Ovary (tissue), 9 donors: ENCODE results near the gene SULT4A1. TPM values are rescaled to one million over a fixed set of nuclear protein-coding genes. Genes with fewer than 3 reads are reported as not detected.
A peak's percentile ranks its signal among the peaks of the same experiment; 100 is the strongest.

ENCODE experiments used
- DNase-seq, 5 donors: peaks; one replicate each; pipeline ENCODE4 v3.0.0-alpha.2; 2019 to 2020
- H3K27ac ChIP-seq, 2 donors: fragments of 200-600 bp; one replicate each; pipeline versions ENCODE4 v1.5.1 to v1.8.0; 2019 to 2022
- H3K27me3 ChIP-seq: fragments of 200-600 bp; one replicate; pipeline ENCODE4 v1.8.0; 2022
- H3K36me3 ChIP-seq: fragments of 200-600 bp; sonication (generic); one replicate; pipeline ENCODE4 v1.5.1; 2019
- H3K4me1 ChIP-seq: one replicate; pipeline ENCODE4 v1.8.1; 2013; ENCODE audit warnings: mild to moderate bottlenecking, moderate library complexity; ENCODE audit not compliant: insufficient read depth
- H3K4me3 ChIP-seq: fragments of 200-600 bp; sonication (generic); one replicate; pipeline ENCODE4 v1.5.1; 2017
- H3K9me3 ChIP-seq, 2 donors: fragments of 200-600 bp in 1 of 2; sonication (generic) in 1 of 2; one replicate each; pipeline versions ENCODE4 v1.5.1 to v1.8.1; 2013 to 2019; ENCODE audit warnings: mild to moderate bottlenecking in 1 of 2, moderate library complexity in 1 of 2
- EP300 ChIP-seq: sonication (generic); formaldehyde crosslinking; IDR thresholded peaks from one replicate; pipeline ENCODE4 v1.6.1; 2017; ENCODE audit warnings: antibody characterized with exemption
- POLR2A ChIP-seq: fragments of 450-650 bp; IDR thresholded peaks from one replicate; pipeline ENCODE4 v1.6.1; 2017; ENCODE audit warnings: antibody characterized with exemption, mild to moderate bottlenecking, moderate library complexity
- WGBS, 3 donors: extraction: QIAGEN DNeasy Blood & Tissue Kit in 1 of 3; methylation state at CpG; one replicate each; pipeline versions ENCODE4 v1.1.5 to v1.1.7; 2013 to 2017; 5-methylcytosine and 5-hydroxymethylcytosine counted together
- intact Hi-C, 4 donors: fragments of 100-400 bp; cut with DNase I; formaldehyde crosslinking; loops; one replicate each; pipeline versions ENCODE4 v1.11.0 to v1.15.1; 2022 to 2023
- polyA plus RNA-seq, 2 donors: library from polyadenylated mRNA; stranded (reverse); fragments of 200-250 nt in 1 of 2; fragments of 350-450 nt in 1 of 2; fragmentation: Illumina TruSeq in 1 of 2; extraction: RNeasy Lipid Tissue Mini Kit (QIAGEN cat#74804) in 1 of 2; gene quantifications; one replicate each; pipeline ENCODE4 v1.2.3, GENCODE V29; 2013 to 2014
- total RNA-seq, 7 donors: library from RNA; depleted of rRNA in 2 of 7; stranded (reverse); fragments of >200 nt in 2 of 7; fragmentation: NEBNext Ultra II Directional in 3 of 7; extraction: Animal tissue kit (Norgen Biotek cat#: 25700) in 3 of 7; gene quantifications; one replicate each; pipeline versions ENCODE4 v1.1.0 to v1.2.4, GENCODE V29; 2016 to 2023
- TF ChIP-seq, protein P1 (sequence below), 3 donors: fragments of 450-650 bp in 2 of 3; fragments of 200-600 bp in 1 of 3; IDR thresholded peaks; one replicate each; pipeline versions ENCODE4 v1.5.1 to v1.8.0; 2016 to 2022; ENCODE audit warnings: antibody characterized with exemption in 3 of 3, mild to moderate bottlenecking in 1 of 3
- donor health status: DM: no; HTN: no; CAD: no; lungs with moderate emphysema.
- donor health status: DM: no; HTN: no; CAD: no.
- donor health status: Bipolar disorder and iron deficiency.
- donor health status: DM: yes; HTN: yes; CAD: no.
- donor health status: DM: no; HTN: no; CAD: no.
- donor health status: DM: yes; HTN: yes; CAD: no.

SULT4A1 gene
- total and polyA plus RNA-seq, 9 donors: 0.36 to 3.5 (median 1.8) TPM

DNA sequence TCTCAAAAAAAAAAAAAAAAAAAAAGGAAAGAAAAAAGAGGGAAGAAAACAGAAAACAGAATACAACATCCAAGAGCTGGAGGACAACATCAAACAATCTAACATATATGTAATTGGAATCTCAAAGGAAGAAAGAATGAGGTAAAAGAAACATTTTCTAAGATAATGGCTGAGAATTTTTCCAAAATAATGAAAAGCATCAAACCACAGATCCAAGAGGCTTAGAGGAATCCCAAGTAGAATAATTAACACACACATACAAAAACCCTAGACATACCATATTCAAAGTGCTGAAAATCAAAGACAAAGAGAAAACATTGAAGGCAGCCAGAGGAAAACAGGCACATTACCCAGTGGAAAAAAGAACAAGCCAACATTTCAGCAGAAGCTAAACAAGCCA, 4.9 kb downstream of the SULT4A1 start:
- no peak overlapping the region for H3K4me3 ChIP-seq
- no peaks in the 10 kb centered on the region for H3K36me3 ChIP-seq
- H3K27ac ChIP-seq: no peak overlapping the region
- no peaks in the 10 kb centered on the region for H3K9me3 ChIP-seq
- intact Hi-C loops: no loop called here
- no peak for DNase-seq
- no peaks in the 10 kb centered on the region for H3K4me1 ChIP-seq
- no peak for TF ChIP-seq EP300
- TF ChIP-seq, protein P1, sequence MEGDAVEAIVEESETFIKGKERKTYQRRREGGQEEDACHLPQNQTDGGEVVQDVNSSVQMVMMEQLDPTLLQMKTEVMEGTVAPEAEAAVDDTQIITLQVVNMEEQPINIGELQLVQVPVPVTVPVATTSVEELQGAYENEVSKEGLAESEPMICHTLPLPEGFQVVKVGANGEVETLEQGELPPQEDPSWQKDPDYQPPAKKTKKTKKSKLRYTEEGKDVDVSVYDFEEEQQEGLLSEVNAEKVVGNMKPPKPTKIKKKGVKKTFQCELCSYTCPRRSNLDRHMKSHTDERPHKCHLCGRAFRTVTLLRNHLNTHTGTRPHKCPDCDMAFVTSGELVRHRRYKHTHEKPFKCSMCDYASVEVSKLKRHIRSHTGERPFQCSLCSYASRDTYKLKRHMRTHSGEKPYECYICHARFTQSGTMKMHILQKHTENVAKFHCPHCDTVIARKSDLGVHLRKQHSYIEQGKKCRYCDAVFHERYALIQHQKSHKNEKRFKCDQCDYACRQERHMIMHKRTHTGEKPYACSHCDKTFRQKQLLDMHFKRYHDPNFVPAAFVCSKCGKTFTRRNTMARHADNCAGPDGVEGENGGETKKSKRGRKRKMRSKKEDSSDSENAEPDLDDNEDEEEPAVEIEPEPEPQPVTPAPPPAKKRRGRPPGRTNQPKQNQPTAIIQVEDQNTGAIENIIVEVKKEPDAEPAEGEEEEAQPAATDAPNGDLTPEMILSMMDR (IDR thresholded peaks at IDR 0.05): no peak
- no peak for TF ChIP-seq POLR2A
- no peaks in the 10 kb centered on the region for H3K27me3 ChIP-seq

DNA sequence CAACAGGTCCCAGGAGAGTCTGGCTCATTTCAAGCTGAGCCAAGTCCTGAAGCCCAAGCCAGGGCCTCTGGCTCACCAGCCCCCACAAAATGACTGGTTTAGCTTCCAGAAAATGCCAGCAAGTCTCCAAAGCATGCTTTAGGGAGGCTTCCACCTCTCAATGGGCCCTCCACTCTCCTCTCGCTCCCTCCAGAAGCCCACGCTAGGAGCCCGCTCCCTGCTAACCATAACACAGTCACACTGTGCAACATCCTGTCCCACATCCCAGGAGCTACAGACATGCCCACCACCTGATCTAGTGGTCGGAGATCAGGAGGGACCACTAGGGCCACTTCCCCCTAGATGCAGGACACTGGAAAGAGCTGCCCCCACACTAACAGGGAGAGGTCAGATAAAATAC, 6.9 kb downstream of the SULT4A1 start:
- intact Hi-C loops: no loop called here
- no peaks in the 10 kb centered on the region for H3K4me1 ChIP-seq
- no peaks in the 10 kb centered on the region for H3K9me3 ChIP-seq
- DNase-seq: peak in 1 of 5 donors; percentile 18
- H3K27ac ChIP-seq: no peak overlapping the region
- no peak for TF ChIP-seq EP300
- TF ChIP-seq, protein P1 (IDR thresholded peaks at IDR 0.05): no peak
- no peak for TF ChIP-seq POLR2A
- H3K36me3 ChIP-seq: no peaks in the 10 kb centered on the region
- 73 to 99% (median 96%) methylated on average over 4 of the region's 4 CpGs for WGBS, 3 donors
- no peaks in the 10 kb centered on the region for H3K27me3 ChIP-seq
- no peak overlapping the region for H3K4me3 ChIP-seq

DNA sequence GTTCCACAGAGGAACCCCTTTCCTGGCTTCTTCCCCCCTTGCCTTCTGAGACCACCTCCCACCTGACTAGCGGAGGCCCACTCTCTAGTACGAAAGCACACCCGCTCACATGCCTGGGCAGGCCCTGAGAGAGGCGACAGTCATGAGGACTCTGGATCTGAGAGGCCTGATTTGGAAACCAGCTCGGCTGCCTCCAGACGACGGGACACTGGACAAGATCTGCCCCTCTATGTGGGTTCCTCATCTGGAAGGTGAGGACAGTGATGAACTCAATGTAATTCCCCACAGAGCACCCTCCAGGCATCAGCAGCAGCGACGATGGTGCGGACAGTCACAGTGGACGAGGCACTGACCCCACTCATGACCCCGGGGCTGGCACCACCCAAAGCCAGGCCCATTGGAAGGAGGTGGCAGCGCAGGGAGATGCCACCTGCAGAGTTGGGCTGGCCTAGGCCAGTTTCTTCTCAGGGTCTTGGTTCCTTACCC, 7.5 kb downstream of the SULT4A1 start:
- Histone ChIP-seq H3K4me3 (no peak overlapping the region), H3K4me1 (no peaks in the 10 kb centered on the region), H3K36me3 (no peaks in the 10 kb centered on the region), H3K9me3 (no peaks in the 10 kb centered on the region), H3K27me3 (no peaks in the 10 kb centered on the region), H3K27ac (no peak overlapping the region)
- peak in 1 of 5 donors; percentile 21 for DNase-seq
- intact Hi-C loops: no loop called here
- 94 to 96% (median 95%) methylated on average over 12 to 13 of the region's 13 CpGs for WGBS, 3 donors
- TF ChIP-seq, protein P1 (IDR thresholded peaks at IDR 0.05): no peak
- TF ChIP-seq EP300: no peak
- no peak for TF ChIP-seq POLR2A

DNA sequence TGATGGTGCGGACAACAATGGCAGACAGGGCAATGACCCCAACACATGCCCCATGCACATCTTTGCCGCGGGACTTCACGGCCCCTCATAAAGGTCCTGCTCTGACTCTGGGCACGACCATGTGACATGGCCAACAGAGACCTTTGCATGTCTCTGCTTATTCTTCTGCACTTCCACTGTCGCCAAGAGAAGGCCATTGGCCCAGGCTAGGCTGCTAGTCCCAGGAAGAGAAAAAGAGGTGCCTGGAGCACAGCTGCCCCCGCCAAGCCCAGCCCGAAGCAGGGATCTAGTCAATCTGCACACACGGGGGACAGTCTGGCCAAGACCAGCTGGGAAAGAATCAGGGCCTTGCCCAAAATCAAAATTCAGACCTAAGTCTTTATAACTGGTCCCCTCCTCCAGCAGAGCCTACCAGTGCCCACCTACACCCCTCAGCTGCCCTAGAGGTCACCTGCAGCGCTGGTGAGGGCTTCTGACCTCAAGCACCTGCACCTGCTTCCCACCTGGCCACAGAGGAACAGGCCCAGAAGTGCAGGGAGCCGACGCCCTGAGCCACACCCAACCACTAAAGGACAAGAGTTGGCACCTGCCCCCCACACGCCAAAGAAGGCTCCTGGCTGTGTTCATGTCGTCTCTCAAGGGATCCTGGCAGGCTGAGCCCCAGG, 8.1 kb downstream of the SULT4A1 start:
- Histone ChIP-seq H3K4me3 (no peak overlapping the region), H3K27me3 (no peaks in the 10 kb centered on the region), H3K4me1 (no peaks in the 10 kb centered on the region), H3K36me3 (no peaks in the 10 kb centered on the region), H3K27ac (no peak overlapping the region), H3K9me3 (no peaks in the 10 kb centered on the region)
- TF ChIP-seq EP300 (no peak), POLR2A (no peak)
- 80 to 94% (median 90%) methylated on average over 14 of the region's 14 CpGs for WGBS, 3 donors
- intact Hi-C loops: no loop called here
- peak in 1 of 5 donors; percentile 13 for DNase-seq

DNA sequence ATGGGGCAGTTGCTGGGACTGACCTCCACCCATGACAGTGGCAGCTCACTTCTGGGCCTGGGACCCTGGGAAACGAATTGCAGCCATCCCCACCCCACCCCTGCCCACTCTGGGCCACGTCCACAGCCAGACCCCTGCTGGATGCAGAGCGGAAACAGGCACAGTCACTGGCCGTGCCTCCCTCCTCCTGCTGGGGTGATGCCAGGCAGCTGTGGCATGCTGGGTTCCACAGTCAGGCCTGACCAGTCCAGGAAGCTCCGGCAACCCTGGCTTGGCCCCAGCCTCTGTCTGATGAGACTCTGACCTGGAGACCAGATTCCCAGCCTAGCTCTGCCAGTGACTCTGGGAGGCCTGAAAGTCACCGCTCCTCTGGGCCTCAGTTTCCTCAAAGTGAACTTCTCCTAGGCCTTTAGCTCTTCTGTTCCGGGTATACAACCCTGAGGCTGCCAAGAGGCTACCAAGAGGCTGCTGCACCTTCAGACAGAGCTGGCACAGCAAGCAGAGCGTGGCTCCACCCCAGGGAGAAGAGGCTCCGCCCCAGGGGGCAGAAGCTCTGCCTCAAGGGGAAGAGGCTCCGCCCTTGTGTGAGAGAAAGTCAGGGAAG, 8.9 kb downstream of the SULT4A1 start:
- no peak overlapping the region for H3K4me3 ChIP-seq
- no peaks in the 10 kb centered on the region for H3K9me3 ChIP-seq
- TF ChIP-seq, protein P1 (IDR thresholded peaks at IDR 0.05): no peak
- TF ChIP-seq EP300 (no peak), POLR2A (no peak)
- no peak overlapping the region for H3K27ac ChIP-seq
- peak in 1 of 5 donors; percentile 31 for DNase-seq
- 79 to 83% (median 83%) methylated on average over 10 of the region's 10 CpGs for WGBS, 3 donors
- no peaks in the 10 kb centered on the region for H3K4me1 ChIP-seq
- intact Hi-C loops: no loop called here
- H3K27me3 ChIP-seq: no peaks in the 10 kb centered on the region
- H3K36me3 ChIP-seq: no peaks in the 10 kb centered on the region
